GM12878 (cell line): Measurements from ENCODE around the gene L3MBTL1. TPM values are rescaled to one million over a fixed set of nuclear protein-coding genes. Genes with fewer than 3 reads are reported as not detected.

Experiments
- BMI1 ChIP-seq: fragments of 450-650 bp; IDR thresholded peaks from 2 replicates; pipeline ENCODE4 v1.6.1; 2016; ENCODE audit warnings: mild to moderate bottlenecking, moderate library complexity, borderline replicate concordance
- CHD4 ChIP-seq: fragments of 200-600 bp; sonication (generic); IDR thresholded peaks from 2 replicates; pipeline ENCODE4 v1.6.1; 2016; ENCODE audit warnings: mild to moderate bottlenecking
- EGR1 ChIP-seq, 2 experiments: IDR thresholded peaks; 1 replicate in 1 of 2; 2 replicates in 1 of 2; pipeline ENCODE4 v1.6.1; 2011 to 2012; ENCODE audit warnings: low read depth in 2 of 2, low read length in 2 of 2, borderline replicate concordance in 1 of 2, mild to moderate bottlenecking in 1 of 2, moderate library complexity in 1 of 2
- IKZF1 ChIP-seq: fragments of 450-650 bp; conservative IDR thresholded peaks from 2 replicates; pipeline ENCODE4 v1.6.1; 2017; ENCODE audit warnings: antibody characterized with exemption, mild to moderate bottlenecking
- RAD21 ChIP-seq: IDR thresholded peaks from 2 replicates; pipeline ENCODE4 v1.6.1; 2011; ENCODE audit warnings: mild to moderate bottlenecking, low read depth, low read length, moderate library complexity; ENCODE audit not compliant: insufficient read depth
- RFX5 ChIP-seq: IDR thresholded peaks from 2 replicates; pipeline ENCODE4 v1.6.1; 2011; ENCODE audit warnings: low read depth, low read length, improper control_type of control experiment
- SMC3 ChIP-seq: IDR thresholded peaks from 2 replicates; pipeline ENCODE4 v1.6.1; 2011; ENCODE audit warnings: low read length, improper control_type of control experiment, borderline replicate concordance
- ZNF207 ChIP-seq: fragments of 450-650 bp; IDR thresholded peaks from 2 replicates; pipeline ENCODE4 v1.6.1; 2014; ENCODE audit warnings: antibody characterized with exemption, mild to moderate bottlenecking, borderline replicate concordance
- ZNF217 ChIP-seq: fragments of 450-650 bp; IDR thresholded peaks from 2 replicates; pipeline ENCODE4 v1.6.1; 2017; ENCODE audit warnings: antibody characterized with exemption, mild to moderate bottlenecking
- polyA plus RNA-seq, 11 experiments: library from polyadenylated mRNA; depleted of rRNA in 4 of 11; unstranded in 6 of 11; stranded (reverse) in 5 of 11; fragments of >200 nt; fragmentation: Nextera tagmentation in 4 of 11; fragmentation: Illumina TruSeq in 1 of 11; extraction: Ambion mirVana in 4 of 11; extraction: Trizol in 1 of 11; gene quantifications; 1 replicate in 1 of 11; 2 replicates in 10 of 11; pipeline versions ENCODE4 v1.2.1 to v1.2.3, GENCODE V29; 2011 to 2016; ENCODE audit warnings: inconsistent platforms in 2 of 11, missing spikeins in 2 of 11, low read depth in 1 of 11
- total RNA-seq, 4 experiments: library from RNA; depleted of rRNA in 3 of 4; stranded (reverse); fragments of >200 nt in 3 of 4; fragmentation: Illumina TruSeq in 1 of 4; extraction: Trizol in 1 of 4; gene quantifications; 2 replicates each; pipeline versions ENCODE4 v1.2.1 to v1.2.3, GENCODE V29; 2013 to 2021
- TF ChIP-seq, protein P1 (sequence below): fragments of 450-650 bp; IDR thresholded peaks from 2 replicates; pipeline ENCODE4 v1.6.1; 2018; ENCODE audit warnings: mild to moderate bottlenecking, low read depth, moderate library complexity; ENCODE audit not compliant: partially characterized antibody
- TF ChIP-seq, protein P2 (sequence below): IDR thresholded peaks from 2 replicates; pipeline ENCODE4 v1.6.1; 2012; ENCODE audit warnings: low read depth, low read length, improper control_type of control experiment
- TF ChIP-seq, protein P3 (sequence below), 3 experiments: IDR thresholded peaks in 2 of 3; conservative IDR thresholded peaks in 1 of 3; 2 replicates each; pipeline ENCODE4 v1.5.1; 2011; ENCODE audit warnings: low read depth in 3 of 3, low read length in 3 of 3, mild to moderate bottlenecking in 3 of 3, control low read depth in 2 of 3, moderate library complexity in 2 of 3, inconsistent platforms in 1 of 3, mixed read lengths in 1 of 3; ENCODE audit not compliant: control insufficient read depth in 2 of 3, insufficient read depth in 1 of 3; ENCODE audit errors: extremely low read depth in 1 of 3
- TF ChIP-seq, protein P4 (sequence below): fragments of 450-650 bp; IDR thresholded peaks from 2 replicates; pipeline ENCODE4 v1.6.1; 2014; ENCODE audit warnings: mild to moderate bottlenecking

L3MBTL1 gene
- total and polyA plus RNA-seq, 10 of the 15 experiments (the other 5 are each of a cell fraction or from before 2014, with no cell fraction given) = 0.56 to 6.6 (median 3.9) TPM

DNA sequence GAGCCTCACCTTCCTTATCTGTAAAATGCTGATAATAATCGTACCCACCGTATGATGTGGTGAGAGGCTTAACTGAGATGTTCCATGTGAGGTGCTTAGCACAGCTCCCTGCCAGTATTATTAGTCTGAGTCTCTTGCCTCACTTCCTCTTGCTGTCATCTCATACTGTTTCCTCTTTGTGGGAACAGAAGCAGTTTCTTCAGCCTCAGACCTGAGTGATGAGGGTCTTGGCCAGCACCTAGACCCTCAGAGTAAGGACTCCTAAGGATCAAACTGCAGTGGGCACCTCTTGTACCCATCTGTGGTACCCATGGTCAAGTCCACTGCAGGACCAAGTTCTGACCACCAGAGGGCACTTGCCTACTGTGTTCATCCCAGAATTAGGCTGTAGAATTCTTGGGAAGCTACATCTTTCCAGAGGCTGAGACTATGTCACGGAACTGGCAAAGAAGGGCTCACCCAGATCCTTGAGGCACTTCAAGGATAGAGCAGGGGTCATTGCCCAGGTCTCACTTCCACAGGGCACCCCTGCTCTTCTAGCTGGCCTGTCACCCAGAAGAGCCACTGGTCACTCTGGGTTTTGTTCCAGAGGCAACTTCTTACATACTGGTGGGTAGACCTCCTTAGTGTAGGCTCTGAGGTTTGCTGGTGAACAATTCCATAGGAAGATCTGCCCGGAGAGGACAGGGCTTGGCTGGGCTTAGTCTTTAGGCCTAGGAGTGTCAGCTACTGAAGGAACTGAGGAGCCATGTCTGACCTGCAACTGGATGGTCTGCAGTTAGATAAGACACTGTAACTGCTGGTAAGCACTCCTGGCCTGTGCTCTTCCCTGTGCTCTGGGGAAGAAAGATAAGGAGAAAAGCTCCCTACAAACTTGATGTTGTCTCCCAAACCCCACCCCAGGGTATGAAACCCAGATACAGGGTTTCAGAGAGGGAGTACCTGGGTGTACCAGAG, 30.7 kb downstream of the L3MBTL1 start (continued):
- TF ChIP-seq, protein P1, sequence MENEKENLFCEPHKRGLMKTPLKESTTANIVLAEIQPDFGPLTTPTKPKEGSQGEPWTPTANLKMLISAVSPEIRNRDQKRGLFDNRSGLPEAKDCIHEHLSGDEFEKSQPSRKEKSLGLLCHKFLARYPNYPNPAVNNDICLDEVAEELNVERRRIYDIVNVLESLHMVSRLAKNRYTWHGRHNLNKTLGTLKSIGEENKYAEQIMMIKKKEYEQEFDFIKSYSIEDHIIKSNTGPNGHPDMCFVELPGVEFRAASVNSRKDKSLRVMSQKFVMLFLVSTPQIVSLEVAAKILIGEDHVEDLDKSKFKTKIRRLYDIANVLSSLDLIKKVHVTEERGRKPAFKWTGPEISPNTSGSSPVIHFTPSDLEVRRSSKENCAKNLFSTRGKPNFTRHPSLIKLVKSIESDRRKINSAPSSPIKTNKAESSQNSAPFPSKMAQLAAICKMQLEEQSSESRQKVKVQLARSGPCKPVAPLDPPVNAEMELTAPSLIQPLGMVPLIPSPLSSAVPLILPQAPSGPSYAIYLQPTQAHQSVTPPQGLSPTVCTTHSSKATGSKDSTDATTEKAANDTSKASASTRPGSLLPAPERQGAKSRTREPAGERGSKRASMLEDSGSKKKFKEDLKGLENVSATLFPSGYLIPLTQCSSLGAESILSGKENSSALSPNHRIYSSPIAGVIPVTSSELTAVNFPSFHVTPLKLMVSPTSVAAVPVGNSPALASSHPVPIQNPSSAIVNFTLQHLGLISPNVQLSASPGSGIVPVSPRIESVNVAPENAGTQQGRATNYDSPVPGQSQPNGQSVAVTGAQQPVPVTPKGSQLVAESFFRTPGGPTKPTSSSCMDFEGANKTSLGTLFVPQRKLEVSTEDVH = no peak
- 0 out of 2 replicates have a peak, but pooled peaks have one; percentile 21 for TF ChIP-seq IKZF1
- peak; percentile 82 for TF ChIP-seq RAD21
- TF ChIP-seq, protein P2, sequence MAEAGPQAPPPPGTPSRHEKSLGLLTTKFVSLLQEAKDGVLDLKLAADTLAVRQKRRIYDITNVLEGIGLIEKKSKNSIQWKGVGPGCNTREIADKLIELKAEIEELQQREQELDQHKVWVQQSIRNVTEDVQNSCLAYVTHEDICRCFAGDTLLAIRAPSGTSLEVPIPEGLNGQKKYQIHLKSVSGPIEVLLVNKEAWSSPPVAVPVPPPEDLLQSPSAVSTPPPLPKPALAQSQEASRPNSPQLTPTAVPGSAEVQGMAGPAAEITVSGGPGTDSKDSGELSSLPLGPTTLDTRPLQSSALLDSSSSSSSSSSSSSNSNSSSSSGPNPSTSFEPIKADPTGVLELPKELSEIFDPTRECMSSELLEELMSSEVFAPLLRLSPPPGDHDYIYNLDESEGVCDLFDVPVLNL = no peak
- TF ChIP-seq, protein P3, sequence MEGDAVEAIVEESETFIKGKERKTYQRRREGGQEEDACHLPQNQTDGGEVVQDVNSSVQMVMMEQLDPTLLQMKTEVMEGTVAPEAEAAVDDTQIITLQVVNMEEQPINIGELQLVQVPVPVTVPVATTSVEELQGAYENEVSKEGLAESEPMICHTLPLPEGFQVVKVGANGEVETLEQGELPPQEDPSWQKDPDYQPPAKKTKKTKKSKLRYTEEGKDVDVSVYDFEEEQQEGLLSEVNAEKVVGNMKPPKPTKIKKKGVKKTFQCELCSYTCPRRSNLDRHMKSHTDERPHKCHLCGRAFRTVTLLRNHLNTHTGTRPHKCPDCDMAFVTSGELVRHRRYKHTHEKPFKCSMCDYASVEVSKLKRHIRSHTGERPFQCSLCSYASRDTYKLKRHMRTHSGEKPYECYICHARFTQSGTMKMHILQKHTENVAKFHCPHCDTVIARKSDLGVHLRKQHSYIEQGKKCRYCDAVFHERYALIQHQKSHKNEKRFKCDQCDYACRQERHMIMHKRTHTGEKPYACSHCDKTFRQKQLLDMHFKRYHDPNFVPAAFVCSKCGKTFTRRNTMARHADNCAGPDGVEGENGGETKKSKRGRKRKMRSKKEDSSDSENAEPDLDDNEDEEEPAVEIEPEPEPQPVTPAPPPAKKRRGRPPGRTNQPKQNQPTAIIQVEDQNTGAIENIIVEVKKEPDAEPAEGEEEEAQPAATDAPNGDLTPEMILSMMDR (IDR thresholded peaks at IDR 0.05 in 2 of 3, conservative IDR thresholded peaks at IDR 0.05 in 1 of 3; ENCODE audit: control insufficient read depth in 2 of 3, extremely low read depth in 1 of 3, insufficient read depth in 1 of 3, low read depth in 3 of 3, low read length in 3 of 3) = peak; percentile 83 to 92 (median 90)
- TF ChIP-seq, protein P4, sequence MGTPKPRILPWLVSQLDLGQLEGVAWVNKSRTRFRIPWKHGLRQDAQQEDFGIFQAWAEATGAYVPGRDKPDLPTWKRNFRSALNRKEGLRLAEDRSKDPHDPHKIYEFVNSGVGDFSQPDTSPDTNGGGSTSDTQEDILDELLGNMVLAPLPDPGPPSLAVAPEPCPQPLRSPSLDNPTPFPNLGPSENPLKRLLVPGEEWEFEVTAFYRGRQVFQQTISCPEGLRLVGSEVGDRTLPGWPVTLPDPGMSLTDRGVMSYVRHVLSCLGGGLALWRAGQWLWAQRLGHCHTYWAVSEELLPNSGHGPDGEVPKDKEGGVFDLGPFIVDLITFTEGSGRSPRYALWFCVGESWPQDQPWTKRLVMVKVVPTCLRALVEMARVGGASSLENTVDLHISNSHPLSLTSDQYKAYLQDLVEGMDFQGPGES = no peak
- TF ChIP-seq ZNF207 = no peak
- peak; percentile 80 for TF ChIP-seq SMC3
- no peak for TF ChIP-seq BMI1
- no peak for TF ChIP-seq RFX5
- no peak for TF ChIP-seq CHD4
- TF ChIP-seq ZNF217 = no peak
- no peak for TF ChIP-seq EGR1 (IDR thresholded peaks at IDR 0.05; ENCODE audit: borderline replicate concordance in 1 of 2, low read depth in 2 of 2, low read length in 2 of 2)
